GM18507 (cell line): ENCODE measurements around the gene MATR3.
A peak's percentile ranks its signal among the peaks of the same experiment; 100 is the strongest.
"Not testable (repeated sequence)": the region's sequence is repeated elsewhere in the genome, so short reads cannot be mapped to it uniquely, and the experiment has no call there.

Experiments used
- DNase-seq: peaks from one replicate; pipeline ENCODE4 v3.0.0; 2011; ENCODE audit warnings: low read depth; ENCODE audit not compliant: insufficient read length; ENCODE audit errors: extremely low spot score
- FAIRE-seq: peaks from 2 replicates; lab custom pipeline; 2011; peaks lifted over from hg19 to GRCh38; lab: Jason Lieb, UNC

MATR3 gene

GRCh38 chr5:139295346-139296057 is 2.0 kb downstream of the MATR3 start:
- no peak for DNase-seq
- no peak for FAIRE-seq

DNA sequence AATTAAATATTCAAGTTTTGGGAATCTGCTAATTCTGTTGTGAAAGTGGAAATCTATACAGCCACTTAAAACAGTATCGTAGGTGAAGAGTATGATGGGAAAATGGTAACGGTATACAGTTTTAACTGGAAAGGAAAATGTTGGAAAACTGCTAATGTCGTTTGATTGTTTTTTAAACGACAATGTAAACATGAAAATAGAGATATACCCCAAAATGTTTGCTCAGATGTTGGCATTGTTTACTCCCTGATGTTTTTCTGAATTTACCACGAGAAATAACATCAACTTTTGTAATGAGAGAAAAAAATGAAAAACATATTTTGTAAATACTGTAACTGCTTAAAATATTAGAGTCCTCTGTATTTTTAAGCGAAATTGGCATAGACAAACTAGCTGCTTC is 2.7 kb downstream of the MATR3 start:
- DNase-seq (no peak), FAIRE-seq (no peak)

DNA sequence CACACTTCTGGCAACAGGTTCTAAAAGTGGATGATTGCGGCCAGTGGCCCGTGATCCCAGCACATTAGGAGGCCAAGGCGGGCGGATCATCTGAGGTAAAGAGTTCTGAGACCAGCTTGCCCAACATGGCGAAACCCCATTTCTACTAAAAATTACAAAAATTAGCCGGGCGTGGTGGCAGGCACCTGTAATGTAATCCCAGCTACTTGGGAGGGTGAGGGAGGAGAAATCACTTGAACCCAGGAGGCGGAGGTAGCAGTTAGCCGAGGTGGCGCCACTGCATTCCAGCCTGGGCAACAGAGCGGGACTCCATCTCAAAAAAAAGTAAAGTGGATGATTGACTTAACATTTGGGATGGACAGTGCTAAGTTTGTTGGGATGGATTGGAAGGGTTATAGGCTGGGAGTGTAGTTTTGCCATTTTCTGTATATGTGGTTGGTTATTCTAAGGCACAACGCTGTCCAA is 3.4 kb downstream of the MATR3 start:
- no peak for DNase-seq
- FAIRE-seq, result no peak

GRCh38 chr5:139297439-139298133 is 4.0 kb downstream of the MATR3 start:
- DNase-seq, result no peak
- no peak for FAIRE-seq

DNA sequence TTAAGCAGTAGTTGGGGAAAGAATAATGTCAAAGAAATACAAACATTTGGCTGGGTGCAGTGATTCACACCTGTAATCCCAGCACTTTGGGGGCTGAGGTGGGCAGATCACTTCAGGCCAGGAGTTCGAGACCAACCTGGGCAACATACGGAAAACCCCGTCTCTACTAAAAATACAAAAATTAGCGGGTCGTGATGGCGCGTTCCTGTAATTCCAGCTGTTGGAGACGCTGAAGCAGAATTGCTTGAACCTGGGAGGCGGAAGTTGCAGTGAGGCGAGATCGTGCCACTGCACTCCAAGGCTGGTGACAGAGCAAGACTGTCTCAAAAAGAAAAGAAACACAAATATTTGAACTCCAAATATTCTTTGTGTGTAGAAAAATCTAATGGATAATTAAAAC is 4.7 kb downstream of the MATR3 start:
- no peak for FAIRE-seq
- no peak for DNase-seq

- FAIRE-seq (no peak), DNase-seq (no peak)
Observed at GRCh38 chr5:139299486-139299885, 5.9 kb downstream of the MATR3 start.

- FAIRE-seq, result no peak
Observed at GRCh38 chr5:139301808-139302499, 8.4 kb downstream of the MATR3 start.

GRCh38 chr5:139304391-139305324 is 11.1 kb downstream of the MATR3 start:
- DNase-seq (no peak), FAIRE-seq (peak; percentile 5)

More at GRCh38 chr5:139301808-139302499, 8.4 kb downstream of the MATR3 start:
- DNase-seq, result no peak

- FAIRE-seq, result peak; percentile 38
Observed at GRCh38 chr5:139306197-139306596, 12.7 kb downstream of the MATR3 start.

GRCh38 chr5:139306628-139307379 is 13.3 kb downstream of the MATR3 start:
- DNase-seq (no peak), FAIRE-seq (peak; percentile 39)

More at GRCh38 chr5:139306197-139306596, 12.7 kb downstream of the MATR3 start:
- DNase-seq, result no peak

DNA sequence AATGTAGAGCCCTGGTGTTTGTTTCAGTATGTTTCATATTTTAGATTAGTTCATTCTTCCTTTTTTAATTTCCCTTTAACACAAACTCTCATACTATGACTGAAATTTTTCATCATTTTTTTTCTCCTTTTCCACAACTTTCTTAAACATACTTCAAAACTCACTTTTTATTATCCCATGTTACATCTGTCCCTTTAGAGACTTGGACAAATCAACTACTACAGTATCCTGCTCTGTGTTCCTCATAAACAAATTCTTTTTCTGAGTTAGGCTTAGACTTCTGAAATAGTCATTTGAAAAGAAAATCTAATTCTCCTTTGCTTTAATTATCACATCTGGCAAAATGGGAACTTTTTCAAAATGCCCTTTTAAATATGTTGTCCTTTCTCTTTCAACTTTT is 15.3 kb downstream of the MATR3 start:
- no peak for FAIRE-seq
- DNase-seq, result no peak

- FAIRE-seq, DNase-seq: not testable (repeated sequence)
Observed at GRCh38 chr5:139310715-139311186, 17.2 kb downstream of the MATR3 start.

DNA sequence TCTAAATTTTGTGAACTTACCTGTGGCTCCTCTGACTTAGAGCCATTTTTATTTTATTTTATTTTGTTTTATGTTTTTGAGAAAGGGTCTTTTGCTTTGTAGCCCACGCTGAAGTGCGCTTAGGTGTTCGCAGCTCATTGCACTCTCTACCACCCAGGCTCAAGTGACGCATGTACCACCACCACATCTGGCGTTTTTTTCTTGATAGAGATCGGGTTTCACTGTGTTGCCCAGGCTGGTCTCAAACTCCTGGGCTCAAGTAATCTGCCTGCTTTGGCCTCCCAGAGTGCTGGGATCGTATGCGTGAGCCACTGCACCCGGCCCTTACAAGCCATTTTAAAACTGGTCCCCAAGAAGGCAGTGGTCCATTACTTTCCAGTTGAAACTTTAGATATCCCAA is 18.5 kb downstream of the MATR3 start:
- FAIRE-seq (no peak), DNase-seq (no peak)

DNA sequence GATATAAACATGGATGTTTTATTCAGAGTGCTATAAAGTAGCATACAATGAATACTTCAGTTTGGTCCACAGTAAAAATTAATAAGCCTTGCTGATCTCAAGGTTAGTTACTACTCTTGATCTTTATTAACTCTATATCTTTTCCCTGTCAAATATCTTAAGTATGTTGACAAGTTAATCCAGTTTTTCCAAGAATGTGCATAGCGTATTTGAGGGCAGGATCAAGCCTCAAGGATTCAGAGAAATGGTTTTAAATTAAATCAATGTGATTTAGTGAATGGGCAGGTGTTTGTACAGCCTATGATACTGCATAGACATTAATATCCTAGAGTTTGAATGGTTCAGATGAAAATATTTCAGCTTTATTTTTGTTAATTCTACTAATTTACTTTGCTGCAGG is 20.7 kb downstream of the MATR3 start:
- FAIRE-seq (no peak), DNase-seq (no peak)

- DNase-seq (no peak), FAIRE-seq (no peak)
Observed at GRCh38 chr5:139315056-139315615, 21.6 kb downstream of the MATR3 start.

DNA sequence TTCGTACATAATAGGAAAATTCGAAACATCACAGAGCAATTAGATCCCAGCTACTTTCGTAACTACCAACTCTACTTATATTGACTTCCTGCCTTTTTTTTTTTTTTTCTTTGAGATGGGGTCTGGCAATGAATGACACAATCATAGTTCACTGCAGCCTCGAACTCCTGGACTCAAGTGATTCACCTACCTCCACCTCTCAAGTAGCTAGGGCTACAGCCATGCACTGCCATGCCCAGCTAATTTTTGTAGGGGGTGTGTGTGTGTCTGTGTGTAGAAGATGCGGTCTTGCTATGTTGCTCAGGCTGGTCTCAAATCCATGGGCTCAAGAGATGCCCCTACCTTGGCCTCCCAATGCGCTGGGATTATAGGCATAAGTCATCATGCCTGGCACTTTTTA is 42.3 kb downstream of the MATR3 start:
- DNase-seq (no peak), FAIRE-seq (no peak)

- FAIRE-seq (no peak), DNase-seq (no peak)
Observed at GRCh38 chr5:139340051-139340450, 46.5 kb downstream of the MATR3 start.

GRCh38 chr5:139341187-139341688 is 47.7 kb downstream of the MATR3 start:
- FAIRE-seq, result no peak
- DNase-seq, result no peak
